Activated naive CD4-positive, alpha-beta T cell treated with anti-CD3 and anti-CD28 coated beads, Interleukin-2, amount 10 ng/mL, durations not matched to agents 7 days and 5 days (primary cell): ENCODE measurements around the gene EGR1.

Experiments
- CTCF ChIA-PET: fragments of 350-600 bp; sonication (Branson Sonifier 250); formaldehyde crosslinking; loops from one replicate; lab custom pipeline; 2021; ENCODE audit warnings: antibody characterized with exemption; lab: Charles Lee
- DNase-seq: peaks from one replicate; pipeline ENCODE4 v3.0.0-alpha.2; 2020
- H3K27ac Mint-ChIP-seq: one replicate; pipeline ENCODE4 v1.8.0; 2021; ENCODE audit warnings: mild to moderate bottlenecking, moderate library complexity, mixed read lengths
- H3K27me3 Mint-ChIP-seq: one replicate; pipeline ENCODE4 v1.8.0; 2021; ENCODE audit warnings: mild to moderate bottlenecking, mixed read lengths
- H3K36me3 Mint-ChIP-seq: one replicate; pipeline ENCODE4 v1.8.0; 2021; ENCODE audit warnings: mixed read lengths
- H3K4me1 Mint-ChIP-seq: one replicate; pipeline ENCODE4 v1.8.0; 2021; ENCODE audit warnings: mixed read lengths
- H3K4me3 Mint-ChIP-seq: one replicate; pipeline ENCODE4 v1.8.0; 2021; ENCODE audit warnings: mild to moderate bottlenecking, moderate library complexity, mixed read lengths
- H3K9me3 Mint-ChIP-seq: one replicate; pipeline ENCODE4 v1.8.0; 2021; ENCODE audit warnings: mixed read lengths

Gene EGR1

DNA sequence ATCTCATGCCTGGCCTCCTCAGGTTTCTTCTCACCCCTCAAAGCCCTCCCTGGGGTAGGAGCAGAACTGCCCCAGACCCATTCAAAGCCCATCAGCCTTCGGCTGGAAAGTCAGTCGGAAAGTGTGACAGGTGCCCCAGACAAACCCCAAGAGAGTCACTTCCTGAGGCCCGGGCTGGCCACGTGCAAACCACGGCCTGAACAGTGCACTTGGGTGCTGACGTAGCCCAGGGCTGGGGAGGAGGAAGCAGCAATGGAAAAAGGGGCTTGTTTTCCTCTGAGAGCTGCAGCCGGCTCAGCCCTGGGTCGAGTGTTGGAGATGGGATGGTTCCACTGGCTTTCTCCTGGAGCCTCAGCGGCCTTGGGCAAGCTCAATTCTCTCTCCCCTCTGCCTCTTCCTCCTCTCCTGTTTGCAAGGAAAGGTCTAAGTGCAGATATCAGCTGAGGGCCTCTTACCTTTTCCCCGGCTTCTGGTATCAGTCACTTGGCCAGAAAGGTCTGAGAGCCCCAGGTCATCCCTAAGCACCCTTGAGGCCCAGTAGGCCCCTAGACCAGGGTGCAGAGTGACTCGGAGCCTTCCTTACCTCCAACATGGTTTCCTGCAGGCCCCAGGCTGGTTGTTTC is 5.9 kb upstream of the EGR1 start:
- Mint-ChIP-seq H3K27ac (peak overlapping the region; percentile 88), H3K9me3 (no peaks in the 10 kb centered on the region), H3K4me3 (no peak overlapping the region), H3K27me3 (peaks cover 33% of the 10 kb centered on the region), H3K4me1 (peaks cover 35% of the 10 kb centered on the region), H3K36me3 (peaks cover 2% of the 10 kb centered on the region)
- CTCF ChIA-PET, result interaction anchor here (1.0 to 3.4 kb wide), 2 partner anchors 10 to 44 kb away, joined by 4 to 16 read pairs; no protein-coding TSS in a partner anchor
- DNase-seq, result peak; percentile 84

DNA sequence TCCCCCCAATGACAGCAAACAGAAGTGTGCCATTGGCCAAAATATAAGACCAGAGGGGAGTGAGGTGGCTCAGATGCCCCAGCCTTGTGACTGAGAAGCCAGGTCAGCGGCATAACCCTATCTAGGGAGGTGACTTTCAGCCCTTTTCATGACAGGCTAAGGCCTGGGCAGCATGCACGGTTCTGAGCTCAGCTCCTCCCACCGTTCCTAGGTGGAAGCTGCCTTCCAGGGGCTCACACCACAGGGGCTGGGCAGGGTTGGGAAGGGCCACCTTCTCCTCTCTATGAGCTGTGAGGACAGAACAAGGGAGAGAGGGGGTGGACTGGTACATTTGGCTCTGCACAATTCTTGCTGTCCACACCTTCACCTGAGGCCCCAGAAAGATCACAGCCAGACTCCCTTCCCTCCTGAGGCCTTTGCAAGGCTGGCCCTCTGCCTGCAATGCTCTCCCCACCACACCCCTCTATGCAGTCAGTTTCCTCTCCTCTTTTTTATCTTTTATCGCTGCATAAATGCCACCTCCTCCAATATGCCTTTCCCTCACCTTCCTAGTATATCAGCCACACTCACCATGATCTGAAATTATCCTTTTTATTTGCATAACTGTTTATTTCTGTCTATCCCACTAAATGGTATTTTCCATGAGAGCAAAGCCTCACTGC is 5.1 kb upstream of the EGR1 start:
- Mint-ChIP-seq H3K4me3 (no peak overlapping the region), H3K36me3 (peaks cover 2% of the 10 kb centered on the region), H3K27ac (no peak overlapping the region), H3K4me1 (peaks cover 35% of the 10 kb centered on the region), H3K27me3 (peaks cover 30% of the 10 kb centered on the region), H3K9me3 (no peaks in the 10 kb centered on the region)
- CTCF ChIA-PET, result interaction anchor here (1.0 to 3.4 kb wide), 3 partner anchors 11 to 43 kb away, joined by 4 to 16 read pairs (median 11); no protein-coding TSS in a partner anchor
- no peak for DNase-seq

DNA sequence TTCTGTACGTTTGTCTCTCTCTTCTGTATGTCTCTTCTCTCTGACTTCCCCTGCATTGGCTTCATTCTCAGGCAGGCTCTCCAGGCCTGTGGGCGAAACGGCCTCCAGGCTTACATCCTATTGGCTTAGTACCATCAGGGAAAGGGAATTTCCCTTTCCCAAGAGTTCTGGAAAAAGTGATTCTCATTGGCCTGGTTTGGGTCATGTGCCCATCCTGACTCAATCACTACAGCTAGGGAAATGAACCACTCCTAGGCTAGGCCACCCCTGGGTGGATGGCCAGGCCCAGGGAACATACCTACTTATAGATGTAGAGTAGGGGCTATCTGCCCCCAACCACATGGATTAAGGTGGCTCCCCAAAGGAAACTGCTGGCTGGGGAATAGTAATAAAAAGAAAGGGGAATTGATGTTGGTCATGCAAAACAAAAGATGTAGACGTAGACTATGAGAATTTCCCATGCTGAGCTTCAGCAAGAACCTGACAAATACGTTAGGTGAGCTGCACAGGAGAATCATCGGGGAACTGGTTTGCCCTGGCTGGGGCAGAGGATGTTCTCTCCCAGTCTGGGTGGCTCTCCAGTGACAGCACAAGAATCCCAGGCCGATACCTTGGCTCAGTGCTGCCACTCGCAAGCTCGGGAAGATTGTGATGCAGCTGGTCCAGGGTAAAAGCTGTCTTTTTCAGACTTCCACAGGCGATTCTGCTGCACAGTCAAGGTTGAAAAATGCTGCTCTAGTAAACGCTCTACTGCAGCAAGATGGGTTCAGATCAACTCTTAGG is 3.7 kb upstream of the EGR1 start:
- Mint-ChIP-seq H3K4me3 (no peak overlapping the region), H3K36me3 (peaks cover 2% of the 10 kb centered on the region), H3K9me3 (no peaks in the 10 kb centered on the region), H3K27ac (no peak overlapping the region), H3K27me3 (peaks cover 36% of the 10 kb centered on the region), H3K4me1 (peaks cover 37% of the 10 kb centered on the region)
- CTCF ChIA-PET, result interaction anchor here (2.3 kb wide), 1 partner anchor 42 kb away, joined by 11 read pairs; no protein-coding TSS in a partner anchor
- DNase-seq, result no peak

DNA sequence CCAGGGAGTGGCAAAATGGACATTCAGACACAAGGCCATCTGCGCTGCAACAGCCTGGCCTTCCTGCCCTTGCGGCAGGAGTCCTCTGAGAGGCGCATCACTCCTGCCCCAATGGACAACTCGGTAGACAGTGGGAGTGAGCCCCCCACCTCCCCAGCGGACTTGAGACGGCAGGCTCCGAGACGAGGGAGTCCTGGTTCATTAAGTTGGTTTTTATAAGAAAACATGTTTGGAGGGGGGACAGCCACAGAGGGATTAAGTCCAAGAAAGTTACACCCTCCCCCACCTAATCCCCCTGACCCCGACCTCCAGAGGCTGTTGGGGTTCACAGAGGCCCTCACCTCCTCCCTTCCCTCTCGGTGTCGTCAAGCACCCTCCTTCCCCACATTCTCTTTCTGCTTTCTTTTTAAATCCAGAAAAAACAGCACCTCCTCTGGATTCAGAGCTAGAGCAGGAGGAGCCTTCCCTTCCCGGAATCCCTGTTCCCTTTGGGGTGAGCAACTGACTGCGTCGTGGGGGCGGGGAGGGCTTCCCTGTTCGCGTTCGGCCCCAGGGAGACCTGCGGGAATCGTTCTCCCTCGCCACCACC is 1.8 kb upstream of the EGR1 start:
- no peak for DNase-seq
- Mint-ChIP-seq H3K9me3 (no peaks in the 10 kb centered on the region), H3K36me3 (peaks cover 5% of the 10 kb centered on the region), H3K4me3 (peak overlapping the region; percentile 74), H3K27ac (peak overlapping the region; percentile 96), H3K27me3 (peaks cover 46% of the 10 kb centered on the region), H3K4me1 (peaks cover 35% of the 10 kb centered on the region)
- CTCF ChIA-PET, result interaction anchor here (0.7 to 5.6 kb wide), 7 partner anchors 9 to 132 kb away, joined by 3 to 38 read pairs (median 6); partner anchors contain the start of gene CDC25C

DNA sequence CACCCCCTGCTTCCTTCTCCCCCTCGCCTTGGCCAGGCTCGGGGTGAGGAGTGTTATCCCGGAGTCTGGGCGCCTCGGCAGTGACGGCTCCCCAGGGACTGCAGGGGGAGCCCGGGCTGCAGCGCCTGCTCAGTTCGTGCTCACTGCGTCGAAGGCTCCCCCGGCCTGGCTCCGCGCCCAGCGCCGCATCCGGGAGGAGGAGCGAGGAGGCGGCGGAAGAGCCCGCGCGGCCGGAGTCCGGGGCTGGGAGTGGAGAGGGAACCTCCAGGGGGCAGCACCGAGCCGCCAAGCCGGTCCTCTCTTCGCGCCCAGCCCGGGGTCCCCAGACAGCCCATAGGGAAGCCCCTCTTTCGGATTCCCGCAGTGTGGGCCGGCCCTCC is 1.3 kb upstream of the EGR1 start:
- Mint-ChIP-seq H3K4me3 (peak overlapping the region; percentile 74), H3K4me1 (peaks cover 31% of the 10 kb centered on the region), H3K36me3 (peaks cover 5% of the 10 kb centered on the region), H3K27me3 (peaks cover 42% of the 10 kb centered on the region), H3K27ac (peak overlapping the region; percentile 96), H3K9me3 (no peaks in the 10 kb centered on the region)
- CTCF ChIA-PET, result interaction anchor here (1.8 to 5.6 kb wide), 6 partner anchors 9 to 133 kb away, joined by 4 to 38 read pairs (median 12); partner anchors contain the start of gene CDC25C
- peak; percentile 93 for DNase-seq

DNA sequence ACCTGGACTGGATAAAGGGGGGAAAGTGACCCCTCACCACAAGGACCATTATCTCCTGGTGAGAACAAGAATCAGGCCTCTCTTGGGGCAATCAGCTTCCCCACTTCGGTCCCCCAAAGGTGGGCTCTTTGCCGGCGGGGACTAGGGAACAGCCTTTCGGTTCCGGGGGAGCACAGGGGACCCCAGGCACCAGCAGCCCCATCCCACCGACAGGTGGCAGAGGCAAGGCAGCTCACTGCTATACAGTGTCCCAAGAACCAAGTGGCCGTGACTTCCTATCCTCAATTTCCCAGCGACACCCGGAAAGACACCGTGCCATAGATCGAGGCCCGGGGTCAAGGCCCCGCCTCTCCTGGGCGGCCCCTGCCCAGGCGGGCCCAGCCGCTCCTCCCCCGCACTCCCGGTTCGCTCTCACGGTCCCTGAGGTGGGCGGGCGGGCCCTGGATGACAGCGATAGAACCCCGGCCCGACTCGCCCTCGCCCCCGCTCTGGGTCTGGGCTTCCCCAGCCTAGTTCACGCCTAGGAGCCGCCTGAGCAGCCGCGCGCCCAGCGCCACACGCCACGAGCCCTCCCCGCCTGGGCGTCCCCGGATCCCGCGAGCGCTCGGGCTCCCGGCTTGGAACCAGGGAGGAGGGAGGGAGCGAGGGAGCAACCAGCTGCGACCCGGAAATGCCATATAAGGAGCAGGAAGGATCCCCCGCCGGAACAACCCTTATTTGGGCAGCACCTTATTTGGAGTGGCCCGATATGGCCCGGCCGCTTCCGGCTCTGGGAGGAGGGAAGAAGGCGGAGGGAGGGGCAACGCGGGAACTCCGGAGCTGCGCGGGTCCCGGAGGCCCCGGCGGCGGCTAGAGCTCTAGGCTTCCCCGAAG is 655 bp upstream of the EGR1 start:
- Mint-ChIP-seq H3K36me3 (peaks cover 3% of the 10 kb centered on the region), H3K4me3 (peak overlapping the region; percentile 74), H3K4me1 (peaks cover 24% of the 10 kb centered on the region), H3K27me3 (peaks cover 37% of the 10 kb centered on the region), H3K9me3 (no peaks in the 10 kb centered on the region), H3K27ac (peak overlapping the region; percentile 96)
- peak; percentile 98 for DNase-seq
- CTCF ChIA-PET, result interaction anchor here (0.5 to 5.6 kb wide), 12 partner anchors 10 to 133 kb away, joined by 3 to 38 read pairs (median 5); partner anchors contain the start of genes CDC25C and ETF1

DNA sequence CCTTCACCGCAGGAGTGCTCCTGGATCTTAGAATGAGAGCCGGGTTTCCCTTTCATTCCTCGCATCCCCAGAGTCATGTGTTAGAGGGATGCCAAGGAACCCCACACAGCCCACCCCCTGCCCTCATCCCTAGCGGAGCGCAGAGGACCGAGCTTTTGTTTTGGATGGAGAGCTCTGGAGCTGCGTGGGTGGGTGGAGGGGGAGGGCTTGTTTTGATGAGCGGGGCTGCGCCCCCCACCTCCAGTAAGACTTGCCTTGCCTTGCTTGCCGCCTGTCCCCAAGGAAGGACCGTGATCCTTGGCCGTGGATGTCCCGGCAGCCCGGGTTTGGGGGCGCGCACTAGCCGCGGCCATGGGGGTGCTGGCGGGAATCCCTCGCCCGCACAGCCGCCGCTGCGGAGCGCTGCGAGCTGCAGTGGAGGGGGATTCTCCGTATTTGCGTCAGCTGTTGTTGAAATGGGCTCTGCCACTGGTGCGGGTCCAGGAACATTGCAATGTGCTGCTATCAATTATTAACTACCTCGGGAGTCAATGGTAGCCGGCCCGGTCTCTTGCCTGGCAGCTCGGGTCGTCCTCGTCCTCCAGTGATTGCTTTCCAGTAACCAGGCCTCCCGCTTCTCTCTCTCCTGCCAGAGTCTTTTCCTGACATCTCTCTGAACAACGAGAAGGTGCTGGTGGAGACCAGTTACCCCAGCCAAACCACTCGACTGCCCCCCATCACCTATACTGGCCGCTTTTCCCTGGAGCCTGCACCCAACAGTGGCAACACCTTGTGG is 1.0 kb downstream of the EGR1 start:
- CTCF ChIA-PET, result interaction anchor here (1.5 to 5.6 kb wide), 4 partner anchors 16 to 287 kb away, joined by 3 to 38 read pairs (median 25); no protein-coding TSS in a partner anchor
- peak overlapping the region; percentile 74 for H3K4me3 Mint-ChIP-seq
- no peaks in the 10 kb centered on the region for H3K9me3 Mint-ChIP-seq
- H3K27me3 Mint-ChIP-seq, result peaks cover 48% of the 10 kb centered on the region
- H3K4me1 Mint-ChIP-seq, result peaks cover 12% of the 10 kb centered on the region
- DNase-seq, result no peak
- peak overlapping the region; percentile 78 for H3K27ac Mint-ChIP-seq
- peaks cover 3% of the 10 kb centered on the region for H3K36me3 Mint-ChIP-seq

DNA sequence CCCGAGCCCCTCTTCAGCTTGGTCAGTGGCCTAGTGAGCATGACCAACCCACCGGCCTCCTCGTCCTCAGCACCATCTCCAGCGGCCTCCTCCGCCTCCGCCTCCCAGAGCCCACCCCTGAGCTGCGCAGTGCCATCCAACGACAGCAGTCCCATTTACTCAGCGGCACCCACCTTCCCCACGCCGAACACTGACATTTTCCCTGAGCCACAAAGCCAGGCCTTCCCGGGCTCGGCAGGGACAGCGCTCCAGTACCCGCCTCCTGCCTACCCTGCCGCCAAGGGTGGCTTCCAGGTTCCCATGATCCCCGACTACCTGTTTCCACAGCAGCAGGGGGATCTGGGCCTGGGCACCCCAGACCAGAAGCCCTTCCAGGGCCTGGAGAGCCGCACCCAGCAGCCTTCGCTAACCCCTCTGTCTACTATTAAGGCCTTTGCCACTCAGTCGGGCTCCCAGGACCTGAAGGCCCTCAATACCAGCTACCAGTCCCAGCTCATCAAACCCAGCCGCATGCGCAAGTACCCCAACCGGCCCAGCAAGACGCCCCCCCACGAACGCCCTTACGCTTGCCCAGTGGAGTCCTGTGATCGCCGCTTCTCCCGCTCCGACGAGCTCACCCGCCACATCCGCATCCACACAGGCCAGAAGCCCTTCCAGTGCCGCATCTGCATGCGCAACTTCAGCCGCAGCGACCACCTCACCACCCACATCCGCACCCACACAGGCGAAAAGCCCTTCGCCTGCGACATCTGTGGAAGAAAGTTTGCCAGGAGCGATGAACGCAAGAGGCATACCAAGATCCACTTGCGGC is 1.8 kb downstream of the EGR1 start:
- no peaks in the 10 kb centered on the region for H3K9me3 Mint-ChIP-seq
- peaks cover 3% of the 10 kb centered on the region for H3K36me3 Mint-ChIP-seq
- H3K4me1 Mint-ChIP-seq, result peaks cover 12% of the 10 kb centered on the region
- peak overlapping the region; percentile 74 for H3K4me3 Mint-ChIP-seq
- H3K27ac Mint-ChIP-seq, result no peak overlapping the region
- no peak for DNase-seq
- CTCF ChIA-PET, result interaction anchor here (2.9 to 5.6 kb wide), 2 partner anchors 17 to 32 kb away, joined by 15 to 35 read pairs; no protein-coding TSS in a partner anchor
- H3K27me3 Mint-ChIP-seq, result peaks cover 48% of the 10 kb centered on the region

DNA sequence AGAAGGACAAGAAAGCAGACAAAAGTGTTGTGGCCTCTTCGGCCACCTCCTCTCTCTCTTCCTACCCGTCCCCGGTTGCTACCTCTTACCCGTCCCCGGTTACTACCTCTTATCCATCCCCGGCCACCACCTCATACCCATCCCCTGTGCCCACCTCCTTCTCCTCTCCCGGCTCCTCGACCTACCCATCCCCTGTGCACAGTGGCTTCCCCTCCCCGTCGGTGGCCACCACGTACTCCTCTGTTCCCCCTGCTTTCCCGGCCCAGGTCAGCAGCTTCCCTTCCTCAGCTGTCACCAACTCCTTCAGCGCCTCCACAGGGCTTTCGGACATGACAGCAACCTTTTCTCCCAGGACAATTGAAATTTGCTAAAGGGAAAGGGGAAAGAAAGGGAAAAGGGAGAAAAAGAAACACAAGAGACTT is 2.4 kb downstream of the EGR1 start:
- no peak overlapping the region for H3K27ac Mint-ChIP-seq
- peaks cover 3% of the 10 kb centered on the region for H3K36me3 Mint-ChIP-seq
- H3K4me3 Mint-ChIP-seq, result peak overlapping the region; percentile 74
- no peaks in the 10 kb centered on the region for H3K9me3 Mint-ChIP-seq
- no peak for DNase-seq
- CTCF ChIA-PET, result interaction anchor here (5.6 kb wide), 1 partner anchor 18 kb away, joined by 35 read pairs; no protein-coding TSS in a partner anchor
- H3K4me1 Mint-ChIP-seq, result peaks cover 12% of the 10 kb centered on the region
- H3K27me3 Mint-ChIP-seq, result peaks cover 54% of the 10 kb centered on the region

DNA sequence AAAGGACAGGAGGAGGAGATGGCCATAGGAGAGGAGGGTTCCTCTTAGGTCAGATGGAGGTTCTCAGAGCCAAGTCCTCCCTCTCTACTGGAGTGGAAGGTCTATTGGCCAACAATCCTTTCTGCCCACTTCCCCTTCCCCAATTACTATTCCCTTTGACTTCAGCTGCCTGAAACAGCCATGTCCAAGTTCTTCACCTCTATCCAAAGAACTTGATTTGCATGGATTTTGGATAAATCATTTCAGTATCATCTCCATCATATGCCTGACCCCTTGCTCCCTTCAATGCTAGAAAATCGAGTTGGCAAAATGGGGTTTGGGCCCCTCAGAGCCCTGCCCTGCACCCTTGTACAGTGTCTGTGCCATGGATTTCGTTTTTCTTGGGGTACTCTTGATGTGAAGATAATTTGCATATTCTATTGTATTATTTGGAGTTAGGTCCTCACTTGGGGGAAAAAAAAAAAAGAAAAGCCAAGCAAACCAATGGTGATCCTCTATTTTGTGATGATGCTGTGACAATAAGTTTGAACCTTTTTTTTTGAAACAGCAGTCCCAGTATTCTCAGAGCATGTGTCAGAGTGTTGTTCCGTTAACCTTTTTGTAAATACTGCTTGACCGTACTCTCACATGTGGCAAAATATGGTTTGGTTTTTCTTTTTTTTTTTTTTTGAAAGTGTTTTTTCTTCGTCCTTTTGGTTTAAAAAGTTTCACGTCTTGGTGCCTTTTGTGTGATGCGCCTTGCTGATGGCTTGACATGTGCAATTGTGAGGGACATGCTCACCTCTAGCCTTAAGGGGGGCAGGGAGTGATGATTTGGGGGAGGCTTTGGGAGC is 3.1 kb downstream of the EGR1 start:
- CTCF ChIA-PET, result interaction anchor here (1.0 kb wide), 1 partner anchor 111 kb away, joined by 3 read pairs; no protein-coding TSS in a partner anchor
- H3K36me3 Mint-ChIP-seq, result peaks cover 3% of the 10 kb centered on the region
- no peak overlapping the region for H3K27ac Mint-ChIP-seq
- H3K27me3 Mint-ChIP-seq, result peaks cover 59% of the 10 kb centered on the region
- no peaks in the 10 kb centered on the region for H3K9me3 Mint-ChIP-seq
- no peak for DNase-seq
- peak overlapping the region; percentile 9 for H3K4me3 Mint-ChIP-seq
- peaks cover 12% of the 10 kb centered on the region for H3K4me1 Mint-ChIP-seq

DNA sequence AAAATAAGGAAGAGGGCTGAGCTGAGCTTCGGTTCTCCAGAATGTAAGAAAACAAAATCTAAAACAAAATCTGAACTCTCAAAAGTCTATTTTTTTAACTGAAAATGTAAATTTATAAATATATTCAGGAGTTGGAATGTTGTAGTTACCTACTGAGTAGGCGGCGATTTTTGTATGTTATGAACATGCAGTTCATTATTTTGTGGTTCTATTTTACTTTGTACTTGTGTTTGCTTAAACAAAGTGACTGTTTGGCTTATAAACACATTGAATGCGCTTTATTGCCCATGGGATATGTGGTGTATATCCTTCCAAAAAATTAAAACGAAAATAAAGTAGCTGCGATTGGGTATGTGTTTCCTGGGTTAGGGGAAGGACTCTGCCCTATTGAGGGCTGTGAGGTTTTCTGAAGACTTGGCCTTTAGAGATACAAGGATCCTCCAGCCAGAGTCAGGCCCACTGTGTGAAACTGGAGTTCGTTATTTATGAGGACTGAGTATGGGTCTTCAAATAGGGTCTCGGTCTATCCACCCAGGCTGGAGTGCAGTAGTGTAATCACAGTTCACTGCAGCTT is 3.8 kb downstream of the EGR1 start:
- Mint-ChIP-seq H3K9me3 (no peaks in the 10 kb centered on the region), H3K4me1 (peaks cover 9% of the 10 kb centered on the region), H3K4me3 (no peak overlapping the region), H3K27me3 (peaks cover 63% of the 10 kb centered on the region), H3K27ac (no peak overlapping the region), H3K36me3 (peaks cover 3% of the 10 kb centered on the region)
- CTCF ChIA-PET, result interaction anchor here (1.0 kb wide), 1 partner anchor 110 kb away, joined by 3 read pairs; no protein-coding TSS in a partner anchor
- DNase-seq, result no peak
